Sigmoid colon (tissue), 7 donors: Measurements from ENCODE around the gene GLIS2. TPM values are rescaled to one million over a fixed set of nuclear protein-coding genes. Genes with fewer than 3 reads are reported as not detected.

Experiments used
- DNase-seq: peaks from one replicate; pipeline ENCODE4 v3.0.0-alpha.2; 2019
- H3K27ac ChIP-seq, 4 donors: fragments of 200-600 bp; sonication (generic); one replicate each; pipeline ENCODE4 v1.5.1; 2016 to 2019; ENCODE audit warnings: mild to moderate bottlenecking in 1 of 4
- H3K27me3 ChIP-seq, 3 donors: fragments of 200-600 bp; sonication (generic); one replicate each; pipeline ENCODE4 v1.5.1; 2019; ENCODE audit warnings: mild to moderate bottlenecking in 1 of 3
- H3K36me3 ChIP-seq, 4 donors: fragments of 200-600 bp; sonication (generic); one replicate each; pipeline ENCODE4 v1.5.1; 2016 to 2019
- H3K4me1 ChIP-seq, 4 donors: fragments of 200-600 bp; sonication (generic); one replicate each; pipeline ENCODE4 v1.5.1; 2017 to 2019
- H3K4me3 ChIP-seq, 4 donors: fragments of 200-600 bp; sonication (generic); one replicate each; pipeline ENCODE4 v1.5.1; 2017 to 2019; ENCODE audit warnings: mild to moderate bottlenecking in 2 of 4, moderate library complexity in 1 of 4
- H3K9me3 ChIP-seq, 4 donors: fragments of 200-600 bp in 3 of 4; sonication (generic) in 3 of 4; one replicate each; pipeline versions ENCODE4 v1.5.1 to v1.6.1; 2013 to 2019
- CTCF ChIP-seq, 4 experiments: fragments of 450-650 bp in 3 of 4; fragments of 200-600 bp in 1 of 4; IDR thresholded peaks; one replicate each; pipeline ENCODE4 v1.5.1; 2016 to 2019; ENCODE audit warnings: antibody characterized with exemption in 4 of 4, mild to moderate bottlenecking in 3 of 4, moderate library complexity in 2 of 4
- EP300 ChIP-seq, 4 donors: sonication (generic); formaldehyde crosslinking; IDR thresholded peaks; one replicate each; pipeline ENCODE4 v1.6.1; 2017; ENCODE audit warnings: antibody characterized with exemption in 4 of 4
- POLR2A ChIP-seq, 2 donors: fragments of 450-650 bp; IDR thresholded peaks; one replicate each; pipeline ENCODE4 v1.6.1; 2016; ENCODE audit warnings: antibody characterized with exemption in 2 of 2, mild to moderate bottlenecking in 2 of 2, moderate library complexity in 2 of 2
- POLR2AphosphoS5 ChIP-seq, 4 donors: sonication (generic); formaldehyde crosslinking; IDR thresholded peaks; one replicate each; pipeline ENCODE4 v1.6.1; 2017; ENCODE audit warnings: antibody characterized with exemption in 4 of 4
- WGBS, 2 donors: extraction: QIAGEN DNeasy Blood & Tissue Kit; methylation state at CpG; one replicate each; pipeline ENCODE4 v1.1.7; 2013; 5-methylcytosine and 5-hydroxymethylcytosine counted together
- intact Hi-C: fragments of 100-400 bp; cut with DNase I; formaldehyde crosslinking; loops from one replicate; pipeline ENCODE4 v1.15.1; 2023
- polyA plus RNA-seq, 3 donors: library from polyadenylated mRNA; stranded (reverse); fragments of 200-250 nt; gene quantifications; one replicate each; pipeline ENCODE4 v1.2.3, GENCODE V29; 2013
- total RNA-seq, 4 donors: library from RNA; depleted of rRNA; stranded (reverse); fragments of >200 nt; gene quantifications; one replicate each; pipeline ENCODE4 v1.1.0, GENCODE V29; 2016
- donor health status: healthy with polysubstance abuse.
- donor health status: Bipolar disorder and iron deficiency.
- donor health status: healthy.

Gene GLIS2
- total and polyA plus RNA-seq, 7 donors, result 0.69 to 11.9 (median 5.4) TPM

DNA sequence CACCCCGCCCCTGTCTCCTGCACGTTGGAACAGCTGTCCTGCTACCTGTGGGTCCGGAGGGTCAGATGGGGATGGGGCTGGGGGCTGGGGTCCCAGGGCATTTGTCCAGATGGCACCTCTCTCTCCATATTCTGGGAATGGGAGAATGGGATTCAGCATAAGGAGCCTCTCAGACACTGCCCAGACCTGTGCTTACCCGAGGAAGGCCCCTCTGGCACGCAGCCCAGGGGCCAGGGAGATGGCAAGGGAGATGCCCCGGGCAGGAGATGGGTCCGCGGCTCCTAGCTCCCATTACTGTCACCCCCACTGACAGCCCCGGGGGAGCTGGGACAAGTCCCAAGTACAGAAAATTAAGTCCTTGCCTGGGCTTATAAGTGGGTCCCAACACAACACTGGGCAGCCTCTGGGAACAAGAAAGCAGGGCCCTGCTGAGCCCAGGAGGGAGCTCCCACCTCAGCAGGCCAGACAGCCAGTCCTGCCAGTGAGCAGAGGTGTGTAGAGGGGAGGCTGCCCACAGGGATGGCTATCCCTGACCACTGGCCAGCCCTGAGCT lies 57.6 kb downstream of the GLIS2 start:
- Histone ChIP-seq H3K27ac (peak overlapping the region; percentile 82 to 97 (median 90)), H3K36me3 (no peaks in the 10 kb centered on the region), H3K4me1 (peaks cover 0 to 84% (median 78%) of the 10 kb centered on the region in 4 donors), H3K4me3 (peak overlapping the region in 3 of 4 donors; percentile 64 to 76 (median 72)), H3K9me3 (no peaks in the 10 kb centered on the region), H3K27me3 (no peaks in the 10 kb centered on the region)
- 63 to 66% methylated on average over 9 of the region's 9 CpGs for WGBS, 2 donors
- intact Hi-C loops, result no loop called here
- DNase-seq, result no peak
- TF ChIP-seq POLR2A (IDR thresholded peaks at IDR 0.05) (no peak), CTCF (IDR thresholded peaks at IDR 0.05) (no peak), EP300 (IDR thresholded peaks at IDR 0.05) (no peak), POLR2AphosphoS5 (IDR thresholded peaks at IDR 0.05) (no peak)

DNA sequence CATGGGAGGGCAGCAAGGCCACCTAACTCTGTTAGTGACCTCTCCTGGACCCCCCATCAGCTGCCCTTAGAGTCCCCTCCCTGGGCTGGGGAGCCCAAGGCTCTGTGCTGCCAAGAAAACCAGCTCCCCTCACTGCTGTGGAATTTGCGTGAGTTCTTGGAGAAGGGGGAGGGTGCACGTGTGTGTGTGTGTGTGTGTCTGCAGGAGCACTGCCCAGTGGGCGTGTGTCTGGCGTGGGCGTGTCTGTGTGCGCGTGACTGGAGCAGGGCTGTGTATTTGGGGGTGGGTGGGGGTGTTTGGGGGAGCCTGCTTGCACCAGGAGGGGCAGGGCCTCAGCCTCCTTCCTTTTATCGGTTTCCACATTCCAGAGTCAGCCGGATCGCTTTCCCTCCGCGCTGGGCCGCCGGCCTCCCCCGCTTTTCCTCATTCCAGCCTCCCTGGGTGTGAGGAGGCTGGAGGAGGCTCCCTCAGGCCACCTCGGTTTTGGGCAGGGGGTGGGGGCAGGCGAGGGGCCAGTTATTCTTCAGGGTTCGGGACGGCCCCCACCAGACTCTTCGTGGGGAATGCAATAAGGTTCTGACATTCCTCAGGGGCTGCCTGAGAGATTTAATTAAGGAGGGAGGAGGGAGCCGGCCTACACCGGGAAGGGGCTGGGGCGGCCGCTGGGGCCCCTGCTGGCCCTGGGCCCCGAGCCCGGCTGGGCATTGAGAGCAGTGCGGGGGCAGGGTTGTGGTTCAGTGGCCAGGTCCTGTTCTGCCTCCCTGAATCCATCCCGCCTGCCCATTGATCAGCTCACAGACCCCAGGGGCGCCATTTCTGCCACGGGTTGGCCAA lies 58.3 kb downstream of the GLIS2 start:
- peak; percentile 95 for DNase-seq
- Histone ChIP-seq H3K4me3 (peak overlapping the region in 3 of 4 donors; percentile 64 to 76 (median 72)), H3K36me3 (no peaks in the 10 kb centered on the region), H3K4me1 (peaks cover 0 to 85% (median 82%) of the 10 kb centered on the region in 4 donors), H3K27me3 (no peaks in the 10 kb centered on the region), H3K27ac (peak overlapping the region; percentile 82 to 97 (median 90)), H3K9me3 (no peaks in the 10 kb centered on the region)
- TF ChIP-seq POLR2AphosphoS5 (IDR thresholded peaks at IDR 0.05), result peak; percentile 44 to 83 (median 60)
- peak in 2 of 4 donors; percentile 16 to 60 for TF ChIP-seq EP300 (IDR thresholded peaks at IDR 0.05)
- no peak for TF ChIP-seq CTCF (IDR thresholded peaks at IDR 0.05)
- no peak for TF ChIP-seq POLR2A (IDR thresholded peaks at IDR 0.05)
- WGBS, 2 donors, result 63 to 65% methylated on average over 30 of the region's 30 CpGs
- intact Hi-C loops, result no loop called here

DNA sequence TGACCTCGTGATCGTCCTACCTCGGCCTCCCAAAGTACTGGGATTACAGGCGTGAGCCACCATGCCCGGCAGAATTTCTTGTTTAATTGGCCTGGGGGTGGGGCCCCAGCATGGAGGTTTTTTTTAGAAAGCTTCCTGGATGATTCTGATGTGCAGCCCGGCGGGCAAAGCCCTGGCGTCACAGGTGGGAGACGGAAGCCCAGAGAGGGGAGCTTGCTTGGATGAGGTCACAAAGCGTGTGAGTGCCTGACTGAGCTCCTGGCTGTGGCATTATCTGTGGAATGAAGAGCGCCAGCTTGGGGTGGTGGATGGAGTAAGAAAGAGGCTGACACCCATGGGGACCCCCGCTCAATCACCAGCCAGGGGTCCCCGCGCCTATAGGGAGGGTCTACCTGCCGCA lies 59.9 kb downstream of the GLIS2 start:
- DNase-seq, result no peak
- Histone ChIP-seq H3K4me1 (peaks cover 0 to 93% (median 82%) of the 10 kb centered on the region in 4 donors), H3K36me3 (peaks cover 0 to 3% (median 0%) of the 10 kb centered on the region in 4 donors), H3K27me3 (no peaks in the 10 kb centered on the region), H3K9me3 (no peaks in the 10 kb centered on the region), H3K27ac (peak overlapping the region; percentile 82 to 97 (median 90)), H3K4me3 (peak overlapping the region in 2 of 4 donors; percentile 12 to 18)
- TF ChIP-seq POLR2AphosphoS5 (IDR thresholded peaks at IDR 0.05) (no peak), CTCF (IDR thresholded peaks at IDR 0.05) (no peak), POLR2A (IDR thresholded peaks at IDR 0.05) (no peak), EP300 (IDR thresholded peaks at IDR 0.05) (no peak)
- intact Hi-C loops, result no loop called here
- 76 to 85% methylated on average over 15 of the region's 15 CpGs for WGBS, 2 donors

DNA sequence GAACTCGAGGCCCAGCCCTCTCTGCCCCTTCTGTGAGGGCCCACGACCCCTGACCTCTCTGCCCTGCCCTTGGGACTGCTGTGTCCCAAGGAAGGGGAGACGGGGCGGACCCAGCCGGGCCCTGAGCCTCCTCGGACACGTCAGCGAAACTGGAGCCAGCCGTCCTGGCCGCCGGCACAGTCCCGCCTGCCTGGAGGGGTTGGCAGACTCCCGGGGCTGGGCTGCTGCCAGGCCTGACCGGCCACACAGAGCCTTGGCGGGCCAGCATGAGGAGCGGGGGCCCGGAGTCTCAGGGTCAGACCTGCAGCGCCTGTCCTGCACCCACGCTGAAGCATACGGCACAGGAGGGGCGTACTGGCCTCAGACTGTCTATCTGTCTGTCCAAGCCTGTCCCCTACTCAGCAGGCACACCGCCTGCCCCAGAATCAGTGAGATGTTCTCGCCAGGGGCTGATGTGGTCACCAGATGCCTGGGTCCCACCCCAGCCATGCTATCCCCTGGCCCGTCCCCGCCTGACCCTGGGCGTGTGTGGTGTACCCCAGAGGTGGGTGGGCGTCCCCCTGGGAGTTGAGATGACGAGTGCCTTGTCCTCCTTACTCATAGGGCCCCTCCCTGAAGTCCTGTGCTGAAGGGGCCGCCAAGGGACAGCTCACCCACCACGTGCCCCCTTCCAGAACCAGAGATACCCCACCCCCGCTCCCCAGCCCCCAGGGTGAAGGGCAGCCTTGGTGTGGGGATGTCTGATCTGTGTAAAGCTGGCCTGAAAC lies 60.4 kb downstream of the GLIS2 start:
- peak overlapping the region in 2 of 4 donors; percentile 12 to 18 for H3K4me3 ChIP-seq
- intact Hi-C loops, result no loop called here
- H3K27ac ChIP-seq, result peak overlapping the region; percentile 82 to 97 (median 90)
- peaks cover 0 to 89% (median 80%) of the 10 kb centered on the region in 4 donors for H3K4me1 ChIP-seq
- peaks cover 0 to 9% (median 0%) of the 10 kb centered on the region in 4 donors for H3K36me3 ChIP-seq
- no peaks in the 10 kb centered on the region for H3K9me3 ChIP-seq
- TF ChIP-seq EP300 (IDR thresholded peaks at IDR 0.05), result no peak
- no peak for TF ChIP-seq CTCF (IDR thresholded peaks at IDR 0.05)
- TF ChIP-seq POLR2A (IDR thresholded peaks at IDR 0.05), result no peak
- TF ChIP-seq POLR2AphosphoS5 (IDR thresholded peaks at IDR 0.05), result peak in 3 of 4 donors; percentile 27 to 49 (median 39)
- peak; percentile 97 for DNase-seq
- WGBS, 2 donors, result 78 to 86% methylated on average over 31 of the region's 31 CpGs
- H3K27me3 ChIP-seq, result no peaks in the 10 kb centered on the region
